NCI-H446 treated with DMSO at 0.1 percent for 48 hours (cell line): Measurements from ENCODE around the gene ITPR2.

Experiments used
- DNase-seq: peaks from one replicate; lab custom pipeline; 2025; lab: John Stamatoyannopoulos, UW

Gene ITPR2

GRCh38 chr12:26754148-26754547, 78.8 kb downstream of the ITPR2 start:
- DNase-seq = no peak

GRCh38 chr12:26751179-26751578, 81.8 kb downstream of the ITPR2 start:
- DNase-seq = no peak

GRCh38 chr12:26750531-26751175, 82.3 kb downstream of the ITPR2 start:
- DNase-seq = no peak

DNA sequence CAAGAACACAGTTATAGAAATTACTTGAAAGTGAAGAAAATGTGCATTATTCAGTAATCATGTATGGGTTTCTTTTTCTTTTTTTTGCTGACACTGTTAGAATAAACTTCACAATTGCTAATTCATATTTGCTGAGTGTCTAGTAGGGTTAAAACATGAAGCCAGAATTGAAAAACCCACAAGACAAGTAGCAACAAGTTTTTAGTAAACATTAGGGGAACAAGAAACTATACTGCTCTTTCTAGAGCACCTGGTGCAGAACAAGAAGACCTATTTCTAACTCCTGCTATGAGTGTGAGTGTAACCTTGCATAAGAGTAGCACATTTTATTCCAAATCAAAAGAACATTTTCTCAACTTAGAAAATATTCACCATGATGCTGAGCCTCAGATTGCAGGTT, 83.2 kb downstream of the ITPR2 start:
- no peak for DNase-seq

DNA sequence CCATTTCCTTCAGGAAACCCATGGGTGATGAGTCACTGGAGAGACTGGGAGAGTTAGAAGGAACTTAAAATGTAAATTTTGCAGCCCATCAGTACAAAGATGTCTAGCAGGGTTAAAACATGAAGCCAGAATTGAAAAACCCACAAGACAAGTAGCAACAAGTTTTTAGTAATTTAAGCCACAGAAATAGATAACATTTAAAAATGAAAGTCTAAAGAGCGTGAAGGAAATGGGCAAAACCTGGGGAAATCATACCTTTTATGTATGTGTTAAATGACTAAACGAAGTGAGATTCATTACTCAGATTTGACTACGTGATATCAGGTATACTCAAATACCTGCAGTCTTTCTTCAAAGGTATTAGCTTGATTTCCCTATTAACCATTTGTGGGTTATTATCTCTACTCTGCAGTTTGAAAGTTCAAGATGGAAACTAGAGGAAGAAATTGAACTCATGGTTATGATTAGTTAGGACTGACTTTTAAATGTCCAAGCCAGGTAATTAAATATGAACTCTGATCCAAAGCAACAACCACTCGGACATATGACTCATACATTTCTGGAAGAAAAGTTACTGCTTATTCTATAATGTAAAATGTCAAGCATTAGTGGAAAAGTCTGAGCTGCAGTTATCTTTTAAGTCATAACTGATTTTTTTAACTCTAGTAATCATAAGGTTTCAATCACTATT, 84.1 kb downstream of the ITPR2 start:
- no peak for DNase-seq

GRCh38 chr12:26748412-26748740, 84.6 kb downstream of the ITPR2 start:
- no peak for DNase-seq

- no peak for DNase-seq
These were observed 86.8 kb downstream of the ITPR2 start for GRCh38 chr12:26746121-26746714.

- no peak for DNase-seq
These were observed 88.1 kb downstream of the ITPR2 start for GRCh38 chr12:26744697-26745440.

GRCh38 chr12:26744042-26744626, 88.9 kb downstream of the ITPR2 start:
- DNase-seq = no peak

- DNase-seq = no peak
These were observed 91.3 kb downstream of the ITPR2 start for GRCh38 chr12:26741584-26742227.

DNA sequence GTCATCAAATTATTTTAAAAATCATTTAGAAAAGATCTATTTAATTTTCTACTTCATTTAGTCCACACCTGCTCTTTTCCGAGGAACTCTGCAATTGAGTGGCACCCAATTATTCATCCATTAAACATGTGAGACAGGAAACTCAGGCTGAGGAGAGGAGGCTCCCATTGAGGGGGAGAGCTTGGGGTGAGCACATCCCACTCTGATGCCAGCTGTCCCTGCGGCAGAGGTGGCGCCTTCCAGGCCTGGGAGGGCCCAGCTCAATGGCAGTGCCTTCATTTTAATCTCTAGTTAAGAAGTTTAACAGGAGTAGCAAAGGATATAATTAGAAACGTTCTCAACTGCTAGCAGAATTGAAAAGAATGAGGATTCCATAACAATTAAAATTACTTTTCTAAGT, 92.0 kb downstream of the ITPR2 start:
- no peak for DNase-seq

DNA sequence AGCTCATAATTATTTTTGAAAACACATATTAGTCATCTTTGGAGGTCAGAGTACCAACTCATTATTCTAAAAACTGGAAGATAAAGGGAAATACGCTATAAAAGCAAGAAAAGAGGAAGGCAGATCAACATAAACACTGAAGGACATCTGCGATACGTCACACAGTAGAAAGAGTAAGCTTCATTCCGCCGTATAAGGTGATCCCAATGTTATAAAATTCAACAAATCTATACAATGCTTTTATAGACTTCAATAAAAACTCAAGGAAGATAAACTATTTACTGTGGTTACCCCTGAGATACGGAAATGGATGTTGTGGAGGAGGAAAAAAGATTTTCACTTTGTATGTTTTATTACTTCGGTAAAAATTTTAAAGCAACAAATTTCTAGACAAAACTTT, 92.6 kb downstream of the ITPR2 start:
- no peak for DNase-seq

DNA sequence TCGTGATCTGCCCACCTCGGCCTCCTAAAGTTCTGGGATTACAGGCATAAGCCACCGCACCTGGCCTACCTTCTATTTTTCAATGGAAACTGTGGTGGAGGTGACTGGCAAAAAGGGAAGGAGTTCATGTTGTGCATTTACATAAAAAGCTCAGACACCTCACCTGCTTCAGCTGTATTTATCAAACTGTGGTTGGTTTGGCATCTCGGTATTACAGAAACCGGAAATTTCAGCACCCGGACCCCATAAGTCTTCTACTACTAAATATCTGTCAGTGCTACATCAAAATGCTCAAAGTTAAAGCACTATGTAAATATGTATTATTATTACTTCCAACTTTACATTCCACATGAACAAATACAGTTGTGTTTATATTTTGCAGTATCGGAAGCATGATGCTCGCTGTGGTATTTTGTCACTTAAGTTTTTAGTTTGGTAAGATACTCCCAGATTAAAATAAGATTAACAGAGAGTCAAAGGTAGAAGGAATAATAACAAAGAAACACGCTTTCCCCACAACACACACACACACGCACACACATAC, 95.4 kb downstream of the ITPR2 start:
- no peak for DNase-seq

- no peak for DNase-seq
These were observed 96.2 kb downstream of the ITPR2 start for GRCh38 chr12:26736563-26737486.

GRCh38 chr12:26735249-26735639, 97.8 kb downstream of the ITPR2 start:
- DNase-seq = no peak

GRCh38 chr12:26734510-26735248, 98.3 kb downstream of the ITPR2 start:
- no peak for DNase-seq

- DNase-seq = no peak
These were observed 100.7 kb downstream of the ITPR2 start for GRCh38 chr12:26732005-26732908.

- DNase-seq = no peak
These were observed 102.3 kb downstream of the ITPR2 start for GRCh38 chr12:26730481-26731350.
